Fibroblast of upper back skin (primary cell): ENCODE data around the gene RAP1GAP2.
A peak's percentile ranks its signal among the peaks of the same experiment; 100 is the strongest.

ENCODE experiments used
- DNase-seq: peaks from one replicate; pipeline ENCODE4 v3.0.0-alpha.2; 2013

Gene RAP1GAP2

GRCh38 chr17:2950846-2951245 is 154.6 kb downstream of the RAP1GAP2 start:
- no peak for DNase-seq

- no peak for DNase-seq
These were observed 156.1 kb downstream of the RAP1GAP2 start for GRCh38 chr17:2952174-2952845.

- DNase-seq = peak; percentile 94
These were observed 158.7 kb downstream of the RAP1GAP2 start for GRCh38 chr17:2954898-2955445.

GRCh38 chr17:2955931-2956582 is 159.8 kb downstream of the RAP1GAP2 start:
- no peak for DNase-seq

GRCh38 chr17:2957631-2958286 is 161.5 kb downstream of the RAP1GAP2 start:
- no peak for DNase-seq

- DNase-seq = no peak
These were observed 162.5 kb downstream of the RAP1GAP2 start for GRCh38 chr17:2958706-2959222.

- no peak for DNase-seq
These were observed 163.3 kb downstream of the RAP1GAP2 start for GRCh38 chr17:2959371-2960130.

- DNase-seq = no peak
These were observed 165.2 kb downstream of the RAP1GAP2 start for GRCh38 chr17:2961446-2961845.

- no peak for DNase-seq
These were observed 166.0 kb downstream of the RAP1GAP2 start for GRCh38 chr17:2962236-2962635.

GRCh38 chr17:2962729-2963128 is 166.5 kb downstream of the RAP1GAP2 start:
- no peak for DNase-seq

GRCh38 chr17:2963332-2964027 is 167.2 kb downstream of the RAP1GAP2 start:
- DNase-seq = no peak

- DNase-seq = no peak
These were observed 167.8 kb downstream of the RAP1GAP2 start for GRCh38 chr17:2964028-2964356.

- no peak for DNase-seq
These were observed 168.1 kb downstream of the RAP1GAP2 start for GRCh38 chr17:2964370-2964769.

GRCh38 chr17:2964831-2965230 is 168.6 kb downstream of the RAP1GAP2 start:
- DNase-seq = no peak

GRCh38 chr17:2965621-2966595 is 169.7 kb downstream of the RAP1GAP2 start:
- peak; percentile 38 for DNase-seq

- no peak for DNase-seq
These were observed 171.3 kb downstream of the RAP1GAP2 start for GRCh38 chr17:2967515-2967914.

- no peak for DNase-seq
These were observed 175.6 kb downstream of the RAP1GAP2 start for GRCh38 chr17:2971851-2972250.

GRCh38 chr17:2972749-2973148 is 176.5 kb downstream of the RAP1GAP2 start:
- DNase-seq = no peak

- no peak for DNase-seq
These were observed 178.1 kb downstream of the RAP1GAP2 start for GRCh38 chr17:2974347-2974746.

- DNase-seq = no peak
These were observed 179.3 kb downstream of the RAP1GAP2 start for GRCh38 chr17:2975469-2975958.

- no peak for DNase-seq
These were observed 180.9 kb downstream of the RAP1GAP2 start for GRCh38 chr17:2977157-2977556.
